H54 (cell line): ENCODE measurements around the gene CHST12.
A peak's percentile ranks its signal among the peaks of the same experiment; 100 is the strongest.
"Not testable (repeated sequence)": the region's sequence is repeated elsewhere in the genome, so short reads cannot be mapped to it uniquely, and the experiment has no call there.

ENCODE experiments used
- DNase-seq: peaks from one replicate; pipeline ENCODE4 v3.0.0; 2011; ENCODE audit warnings: low spot score, mixed read lengths; ENCODE audit not compliant: insufficient read length
- FAIRE-seq: peaks from 3 replicates; lab custom pipeline; 2011; peaks lifted over from hg19 to GRCh38; lab: Jason Lieb, UNC
- POLR2A ChIP-seq: IDR thresholded peaks from 2 replicates; pipeline ENCODE4 v1.6.1; 2011; ENCODE audit warnings: low read depth, mild to moderate bottlenecking, low read length

The CHST12 gene

GRCh38 chr7:2461268-2462026, 58.0 kb downstream of the CHST12 start:
- no peak for TF ChIP-seq POLR2A
- DNase-seq (no peak), FAIRE-seq (no peak)

- FAIRE-seq (no peak), DNase-seq (no peak)
- no peak for TF ChIP-seq POLR2A
Measured at GRCh38 chr7:2462731-2463130, 59.3 kb downstream of the CHST12 start.

GRCh38 chr7:2465928-2466327, 62.5 kb downstream of the CHST12 start:
- DNase-seq = no peak
- FAIRE-seq = no peak

GRCh38 chr7:2466675-2467074, 63.3 kb downstream of the CHST12 start:
- no peak for TF ChIP-seq POLR2A
- no peak for DNase-seq
- no peak for FAIRE-seq

More at GRCh38 chr7:2465928-2466327, 62.5 kb downstream of the CHST12 start:
- TF ChIP-seq POLR2A = no peak

- DNase-seq = no peak
- no peak for FAIRE-seq
- no peak for TF ChIP-seq POLR2A
Measured at GRCh38 chr7:2468227-2468626, 64.8 kb downstream of the CHST12 start.

GRCh38 chr7:2469460-2470203, 66.2 kb downstream of the CHST12 start:
- DNase-seq, FAIRE-seq: not testable (repeated sequence)

GRCh38 chr7:2470204-2471021, 67.0 kb downstream of the CHST12 start:
- FAIRE-seq (no peak), DNase-seq (no peak)
- TF ChIP-seq POLR2A = no peak

- DNase-seq (peak; percentile 93), FAIRE-seq (no peak)
- TF ChIP-seq POLR2A = no peak
Measured at GRCh38 chr7:2471022-2471329, 67.6 kb downstream of the CHST12 start.

GRCh38 chr7:2471396-2471795, 68.0 kb downstream of the CHST12 start:
- no peak for TF ChIP-seq POLR2A
- DNase-seq (peak; percentile 83), FAIRE-seq (no peak)

GRCh38 chr7:2472739-2473138, 69.3 kb downstream of the CHST12 start:
- no peak for FAIRE-seq
- no peak for TF ChIP-seq POLR2A

GRCh38 chr7:2473496-2474180, 70.2 kb downstream of the CHST12 start:
- no peak for TF ChIP-seq POLR2A
- DNase-seq (no peak), FAIRE-seq (no peak)

More at GRCh38 chr7:2472739-2473138, 69.3 kb downstream of the CHST12 start:
- no peak for DNase-seq

GRCh38 chr7:2474224-2474623, 70.8 kb downstream of the CHST12 start:
- TF ChIP-seq POLR2A = no peak
- no peak for DNase-seq
- no peak for FAIRE-seq
